Measurements from ENCODE around the gene IL1A. TPM values are rescaled to one million over a fixed set of nuclear protein-coding genes. Genes with fewer than 3 reads are reported as not detected.

The IL1A gene
- total RNA-seq, 1 donor = 0.43 TPM

DNA sequence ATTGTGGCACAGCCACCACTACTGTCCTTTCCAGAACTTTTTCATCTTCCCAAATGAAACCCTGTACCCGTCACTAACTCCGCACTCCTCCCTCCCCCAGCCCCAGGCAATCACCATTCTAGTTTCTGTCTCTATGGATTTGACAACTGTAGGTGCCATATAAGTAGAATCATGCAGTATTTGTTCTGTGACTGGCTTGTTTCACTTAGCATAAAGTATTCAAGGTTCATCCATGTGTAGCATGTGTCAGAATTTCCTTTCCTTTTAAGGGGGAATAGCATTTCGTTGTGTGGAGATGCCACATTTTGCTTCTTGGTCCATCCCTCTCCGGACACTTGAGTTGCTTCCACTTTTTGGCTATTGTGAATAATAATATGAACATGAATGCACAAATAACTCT lies 19.0 kb downstream of the IL1A start:
- H3K4me3 ChIP-seq (ENCODE audit: low read depth, low read length) = peak overlapping the region; percentile 83
- TF ChIP-seq, protein P1, sequence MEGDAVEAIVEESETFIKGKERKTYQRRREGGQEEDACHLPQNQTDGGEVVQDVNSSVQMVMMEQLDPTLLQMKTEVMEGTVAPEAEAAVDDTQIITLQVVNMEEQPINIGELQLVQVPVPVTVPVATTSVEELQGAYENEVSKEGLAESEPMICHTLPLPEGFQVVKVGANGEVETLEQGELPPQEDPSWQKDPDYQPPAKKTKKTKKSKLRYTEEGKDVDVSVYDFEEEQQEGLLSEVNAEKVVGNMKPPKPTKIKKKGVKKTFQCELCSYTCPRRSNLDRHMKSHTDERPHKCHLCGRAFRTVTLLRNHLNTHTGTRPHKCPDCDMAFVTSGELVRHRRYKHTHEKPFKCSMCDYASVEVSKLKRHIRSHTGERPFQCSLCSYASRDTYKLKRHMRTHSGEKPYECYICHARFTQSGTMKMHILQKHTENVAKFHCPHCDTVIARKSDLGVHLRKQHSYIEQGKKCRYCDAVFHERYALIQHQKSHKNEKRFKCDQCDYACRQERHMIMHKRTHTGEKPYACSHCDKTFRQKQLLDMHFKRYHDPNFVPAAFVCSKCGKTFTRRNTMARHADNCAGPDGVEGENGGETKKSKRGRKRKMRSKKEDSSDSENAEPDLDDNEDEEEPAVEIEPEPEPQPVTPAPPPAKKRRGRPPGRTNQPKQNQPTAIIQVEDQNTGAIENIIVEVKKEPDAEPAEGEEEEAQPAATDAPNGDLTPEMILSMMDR (IDR thresholded peaks at IDR 0.05; ENCODE audit: insufficient read depth, low read depth, low read length) = no peak
- DNase-seq (ENCODE audit: low read depth) = no peak

DNA sequence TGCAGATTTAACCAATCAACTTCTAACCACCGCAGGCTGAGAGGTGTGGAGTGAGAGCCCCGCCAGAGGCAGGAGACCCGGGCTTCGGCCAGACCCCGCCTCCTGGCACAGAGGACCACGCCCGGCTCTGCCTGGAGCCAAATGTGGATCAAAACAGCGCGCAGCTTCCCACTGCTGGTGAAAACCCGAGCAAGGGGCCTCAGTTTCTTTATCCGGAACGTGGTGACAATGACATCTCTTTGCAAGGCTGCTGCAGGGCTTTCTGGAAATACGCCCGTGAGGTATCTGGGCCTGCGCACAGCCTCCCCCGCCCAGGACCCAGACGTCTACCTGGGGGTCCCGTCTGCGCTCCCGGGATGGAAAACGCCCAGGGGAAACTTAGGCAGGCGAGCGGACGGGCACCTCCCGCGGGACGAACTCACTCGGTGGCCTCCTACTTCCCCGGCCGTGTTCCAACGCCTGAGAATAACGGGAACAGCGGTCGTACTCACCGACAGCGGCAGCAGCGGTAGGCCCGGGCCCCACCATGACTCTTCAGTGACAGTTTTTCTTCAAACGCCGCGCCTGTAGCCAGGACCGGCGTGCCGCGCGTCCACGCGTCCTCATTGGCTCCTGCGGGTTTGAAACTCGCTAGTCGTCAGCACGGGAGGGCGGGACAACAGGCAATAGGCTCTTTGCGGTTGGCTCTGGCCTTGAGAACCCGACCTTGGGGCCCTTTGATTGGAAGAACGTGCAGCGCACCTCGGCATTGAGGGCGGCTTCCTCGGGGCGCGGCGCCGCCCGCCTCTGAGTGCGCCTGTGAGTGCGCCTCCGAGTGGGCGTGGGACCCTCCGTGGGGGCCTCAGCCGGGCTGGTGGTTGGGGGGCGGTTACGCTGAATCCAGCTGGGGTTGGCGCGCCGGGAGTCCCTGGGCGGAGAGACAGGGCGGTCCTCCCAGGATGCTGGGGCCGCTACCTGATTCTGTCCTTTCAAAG lies 19.9 kb downstream of the IL1A start, which contains the start of gene CKAP2L:
CKAP2L (minus strand) TSS at position 539 of the 974 bp plus-strand sequence; CDS start at position 528, 11 bp downstream.
- peak within 1 kb of the TSS; percentile 83 for H3K4me3 ChIP-seq (ENCODE audit: low read depth, low read length)
- TF ChIP-seq, protein P1 (IDR thresholded peaks at IDR 0.05; ENCODE audit: insufficient read depth, low read depth, low read length) = no peak
- DNase-seq (ENCODE audit: low read depth) = peak; percentile 98

DNA sequence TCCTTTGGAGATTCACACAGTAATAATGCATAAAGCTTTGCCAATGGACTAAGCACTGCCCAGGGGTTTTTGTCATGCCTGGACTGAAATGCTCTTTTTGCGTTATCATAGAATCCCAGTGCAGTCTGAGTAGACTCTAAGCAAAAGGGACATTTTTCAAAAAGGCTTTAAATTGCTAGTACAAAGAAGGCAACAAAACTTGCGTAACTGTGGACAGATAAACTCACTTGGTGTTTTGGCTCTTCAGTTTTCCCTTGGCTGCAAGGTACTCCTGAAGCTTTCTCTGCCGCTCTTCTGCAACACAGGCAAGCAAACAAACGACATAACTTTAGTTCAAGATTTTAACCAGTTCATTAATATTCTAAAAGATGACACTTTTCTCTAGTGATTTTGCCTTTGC lies 22.0 kb downstream of the IL1A start:
- no peak overlapping the region for H3K4me3 ChIP-seq (ENCODE audit: low read depth, low read length)
- DNase-seq (ENCODE audit: low read depth) = no peak
- TF ChIP-seq, protein P1 (IDR thresholded peaks at IDR 0.05; ENCODE audit: insufficient read depth, low read depth, low read length) = no peak

DNA sequence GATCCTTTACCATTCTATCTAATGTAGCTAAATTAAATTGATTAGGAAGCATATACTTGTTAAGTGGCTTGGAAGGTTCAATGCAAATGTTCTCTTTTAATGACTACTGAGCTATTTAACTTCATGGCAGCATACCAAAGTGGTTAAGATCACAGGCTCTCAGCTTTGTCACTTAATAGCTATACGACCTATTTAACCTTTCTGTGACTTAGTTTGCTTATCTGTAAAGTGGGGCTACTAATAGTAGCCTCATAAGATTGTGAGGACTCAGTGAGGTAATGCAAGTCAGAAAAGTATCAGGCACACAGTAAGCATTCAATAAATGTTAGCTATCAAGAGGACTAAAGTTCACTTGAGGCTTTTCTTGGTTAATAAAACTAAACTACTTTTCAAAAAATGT lies 24.1 kb downstream of the IL1A start:
- H3K4me3 ChIP-seq (ENCODE audit: low read depth, low read length) = no peak overlapping the region
- TF ChIP-seq, protein P1 (IDR thresholded peaks at IDR 0.05; ENCODE audit: insufficient read depth, low read depth, low read length) = no peak
- no peak for DNase-seq (ENCODE audit: low read depth)

DNA sequence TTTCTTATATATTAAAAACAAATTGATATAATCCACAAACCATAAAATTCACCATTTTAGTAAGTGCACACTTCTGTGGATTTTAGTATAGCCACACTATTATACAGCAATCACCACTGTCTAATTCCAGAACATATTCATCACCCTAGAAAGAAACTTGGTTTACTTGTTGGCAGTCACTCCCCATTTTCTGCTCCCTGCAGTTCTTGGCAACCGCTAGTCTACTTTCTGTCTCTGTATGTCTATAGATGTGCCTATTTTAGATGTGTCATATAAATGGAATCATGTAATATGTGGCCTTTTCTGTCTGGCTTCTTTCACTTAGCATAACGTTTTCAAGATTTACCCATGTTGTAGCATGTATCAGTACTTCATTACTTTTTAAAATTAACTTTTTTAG lies 25.6 kb downstream of the IL1A start:
- TF ChIP-seq, protein P1 (IDR thresholded peaks at IDR 0.05; ENCODE audit: insufficient read depth, low read depth, low read length) = no peak
- H3K4me3 ChIP-seq (ENCODE audit: low read depth, low read length) = no peak overlapping the region
- DNase-seq (ENCODE audit: low read depth) = no peak

DNA sequence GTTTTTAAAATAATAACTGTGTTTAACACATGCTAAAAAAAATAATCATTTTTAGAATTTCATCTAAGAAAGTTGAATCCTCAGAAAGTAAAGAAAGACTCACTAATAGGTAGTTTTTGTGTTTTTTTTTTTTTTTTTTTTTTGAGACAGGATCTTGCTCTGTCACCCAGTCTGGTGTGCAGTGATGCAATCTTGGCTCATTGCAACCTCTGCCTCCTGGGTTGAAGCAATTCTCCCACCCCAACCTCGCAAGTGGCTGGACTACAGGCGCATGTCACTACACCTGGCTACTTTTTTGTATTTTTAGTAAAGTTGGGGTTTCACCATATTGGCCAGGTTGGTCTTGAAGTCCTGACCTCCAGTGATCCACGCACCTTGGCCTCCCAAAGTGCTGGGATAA lies 27.0 kb downstream of the IL1A start:
- TF ChIP-seq, protein P1 (IDR thresholded peaks at IDR 0.05; ENCODE audit: insufficient read depth, low read depth, low read length) = no peak
- DNase-seq (ENCODE audit: low read depth) = peak; percentile 40
- H3K4me3 ChIP-seq (ENCODE audit: low read depth, low read length) = no peak overlapping the region
